OCI-LY7 (cell line): ENCODE data around the gene CKAP4. TPM values are rescaled to one million over a fixed set of nuclear protein-coding genes. Genes with fewer than 3 reads are reported as not detected.

Experiments
- BruUV-seq: library from RNA; stranded (reverse); fragments of 400-500 nt; replicated peaks from 2 replicates; lab custom pipeline; 2021; lab: Mats Ljungman, UMichigan
- CTCF ChIA-PET: fragments of 300-600 bp; sonication (Branson Sonifier 250); formaldehyde crosslinking; loops from one replicate; lab custom pipeline; 2022; ENCODE audit warnings: antibody characterized with exemption; ENCODE audit not compliant: unreplicated experiment; lab: Charles Lee
- POLR2A ChIA-PET: fragments of 300-600 bp; sonication (Branson Sonifier 250); formaldehyde crosslinking; loops from one replicate; lab custom pipeline; 2022; ENCODE audit warnings: antibody characterized with exemption; lab: Charles Lee
- DNase-seq: peaks from one replicate; pipeline ENCODE4 v3.0.0-alpha.2; 2015; ENCODE audit warnings: low spot score
- H2AFZ ChIP-seq: fragments of 200-600 bp; sonication (generic), shearing (Covaris generic); 2 replicates; pipeline ENCODE4 v1.6.1; 2014; ENCODE audit warnings: mild to moderate bottlenecking, antibody characterized with exemption, low read length, moderate library complexity
- H3K27ac ChIP-seq: fragments of 200-600 bp; sonication (generic); 2 replicates; pipeline ENCODE4 v1.5.1; 2014; ENCODE audit warnings: mixed run types, low read depth, mild to moderate bottlenecking, moderate library complexity, low read length, inconsistent platforms; ENCODE audit not compliant: poor library complexity, severe bottlenecking
- H3K36me3 ChIP-seq: fragments of 200-600 bp; sonication (generic); 2 replicates; pipeline ENCODE4 v1.6.1; 2014; ENCODE audit warnings: mild to moderate bottlenecking, antibody characterized with exemption, low read length, moderate library complexity, mixed read lengths; ENCODE audit not compliant: insufficient read depth
- H3K4me1 ChIP-seq: fragments of 200-600 bp; sonication (generic); 2 replicates; pipeline ENCODE4 v1.5.1; 2014; ENCODE audit warnings: mild to moderate bottlenecking, low read length; ENCODE audit not compliant: insufficient read depth, poor library complexity, severe bottlenecking
- H3K4me2 ChIP-seq: fragments of 200-600 bp; sonication (generic); 2 replicates; pipeline ENCODE4 v1.6.1; 2014; ENCODE audit warnings: mild to moderate bottlenecking, low read length
- H3K4me3 ChIP-seq: fragments of 200-600 bp; sonication (generic); 2 replicates; pipeline ENCODE4 v1.5.1; 2014; ENCODE audit warnings: mild to moderate bottlenecking, low read depth, low read length; ENCODE audit not compliant: poor library complexity, severe bottlenecking
- H3K79me2 ChIP-seq: fragments of 200-600 bp; sonication (generic); 2 replicates; pipeline ENCODE4 v1.6.1; 2016; ENCODE audit warnings: low read depth, mild to moderate bottlenecking, low read length, moderate library complexity, mixed read lengths; ENCODE audit not compliant: insufficient read depth
- H3K9me2 ChIP-seq: fragments of 200-600 bp; sonication (generic); 2 replicates; pipeline ENCODE4 v1.6.1; 2016; ENCODE audit warnings: mild to moderate bottlenecking, low read length, mixed read lengths; ENCODE audit not compliant: insufficient read depth
- H3K9me3 ChIP-seq: fragments of 200-600 bp; sonication (generic); 2 replicates; pipeline ENCODE4 v1.6.1; 2014; ENCODE audit warnings: mild to moderate bottlenecking, mixed run types, low read length, mixed read lengths
- H4K20me1 ChIP-seq: fragments of 200-600 bp; sonication (generic); 2 replicates; pipeline ENCODE4 v1.6.1; 2014; ENCODE audit warnings: mild to moderate bottlenecking, antibody characterized with exemption, low read length, moderate library complexity, mixed read lengths; ENCODE audit not compliant: insufficient read depth
- CTCF ChIP-seq: fragments of 200-600 bp; sonication (generic); conservative IDR thresholded peaks from 2 replicates; pipeline ENCODE4 v1.5.1; 2014; ENCODE audit warnings: mild to moderate bottlenecking, antibody characterized with exemption, low read length, moderate library complexity, mixed read lengths
- EZH2phosphoT487 ChIP-seq: fragments of 200-600 bp; sonication (generic); IDR thresholded peaks from 2 replicates; pipeline ENCODE4 v1.6.1; 2018; ENCODE audit warnings: low read depth, borderline replicate concordance, mild to moderate bottlenecking, mixed run types, antibody characterized with exemption, low read length, moderate library complexity, mixed read lengths
- intact Hi-C: fragments of 100-400 bp; cut with micrococcal nuclease; formaldehyde crosslinking; loops from one replicate; pipeline ENCODE4 v1.10.0; 2022; ENCODE audit not compliant: unreplicated experiment
- total RNA-seq, 2 experiments: library from RNA; depleted of rRNA in 1 of 2; stranded (reverse); fragments of >200 nt in 1 of 2; shearing (Covaris generic) in 1 of 2; gene quantifications; 2 replicates each; pipeline ENCODE4 v1.2.3, GENCODE V29; 2014 to 2022

The CKAP4 gene
- total RNA-seq, 2 experiments from 2014 or later, result 17.5 to 40.5 TPM

GRCh38 chr12:106234449-106234848 lies 13.4 kb downstream of the CKAP4 start:
- no peak for DNase-seq
- ChIA-PET CTCF (no interaction called here), POLR2A (interaction anchor here (0.6 to 1.2 kb wide), 3 partner anchors 12 to 1586 kb away, joined by 3 read pairs; no protein-coding TSS in a partner anchor)
- Histone ChIP-seq H3K36me3 (peaks cover 16% of the 10 kb centered on the region), H3K4me2 (no peak overlapping the region), H3K79me2 (no peaks in the 10 kb centered on the region), H3K27ac (no peak overlapping the region), H3K9me2 (no peaks in the 10 kb centered on the region), H3K4me1 (no peaks in the 10 kb centered on the region), H2AFZ (no peak overlapping the region), H3K9me3 (no peaks in the 10 kb centered on the region), H3K4me3 (no peak overlapping the region), H4K20me1 (no peaks in the 10 kb centered on the region)
- intact Hi-C loops, result no loop called here
- BruUV-seq, result no TSS peak
- TF ChIP-seq CTCF (no peak), EZH2phosphoT487 (no peak)

- no peak for DNase-seq
- no peaks in the 10 kb centered on the region for H4K20me1 ChIP-seq
- H3K9me2 ChIP-seq, result no peaks in the 10 kb centered on the region
- H3K79me2 ChIP-seq, result no peaks in the 10 kb centered on the region
- no peak overlapping the region for H3K27ac ChIP-seq
- H2AFZ ChIP-seq, result no peak overlapping the region
- ChIA-PET CTCF (no interaction called here), POLR2A (interaction anchor here (0.8 to 1.2 kb wide), 2 partner anchors 43 to 49 kb away, joined by 4 to 5 read pairs; no protein-coding TSS in a partner anchor)
- TF ChIP-seq EZH2phosphoT487 (no peak), CTCF (no peak)
- intact Hi-C loops, result no loop called here
- no peaks in the 10 kb centered on the region for H3K4me1 ChIP-seq
- no peaks in the 10 kb centered on the region for H3K9me3 ChIP-seq
- H3K4me3 ChIP-seq, result no peak overlapping the region
- H3K36me3 ChIP-seq, result peaks cover 1% of the 10 kb centered on the region
- H3K4me2 ChIP-seq, result no peak overlapping the region
- BruUV-seq, result no TSS peak
These were observed 14.8 kb downstream of the CKAP4 start for GRCh38 chr12:106233011-106233410.

- TF ChIP-seq EZH2phosphoT487 (no peak), CTCF (no peak)
- Histone ChIP-seq H3K4me2 (no peak overlapping the region), H4K20me1 (no peaks in the 10 kb centered on the region), H2AFZ (no peak overlapping the region), H3K4me1 (peaks cover 11% of the 10 kb centered on the region), H3K36me3 (no peaks in the 10 kb centered on the region; the same call in 1 of the 2 replicates), H3K79me2 (no peaks in the 10 kb centered on the region), H3K9me2 (no peaks in the 10 kb centered on the region), H3K27ac (no peak overlapping the region), H3K4me3 (no peak overlapping the region), H3K9me3 (no peaks in the 10 kb centered on the region)
- DNase-seq, result no peak
- intact Hi-C loops, result loop anchor here (5.0 kb wide), 1 partner anchor 128 kb away; the partner anchor contains the start of gene POLR3B
- BruUV-seq, result no TSS peak
- ChIA-PET CTCF (interaction anchor here (0.6 kb wide), 1 partner anchor 38 kb away, joined by 3 read pairs; no protein-coding TSS in a partner anchor), POLR2A (interaction anchor here (0.6 to 1.5 kb wide), 4 partner anchors 18 to 293 kb away, joined by 3 to 4 read pairs (median 3); no protein-coding TSS in a partner anchor)
These were observed 18.7 kb downstream of the CKAP4 start for GRCh38 chr12:106229036-106229591.
